Neural cell (in vitro differentiated cells): ENCODE data around the gene CTDSPL.

Experiments used
- POLR2AphosphoS5 ChIP-seq: IDR thresholded peaks from 2 replicates; pipeline ENCODE4 v1.6.1; 2012
- SMC3 ChIP-seq: fragments of 450-650 bp; conservative IDR thresholded peaks from 2 replicates; pipeline ENCODE4 v1.6.1; 2014; ENCODE audit warnings: antibody characterized with exemption, mild to moderate bottlenecking, moderate library complexity; ENCODE audit not compliant: poor library complexity
- TAF1 ChIP-seq: IDR thresholded peaks from 2 replicates; pipeline ENCODE4 v1.6.1; 2012; ENCODE audit warnings: low read depth
- TF ChIP-seq, protein P1 (sequence below): fragments of 450-650 bp; IDR thresholded peaks from 2 replicates; pipeline ENCODE4 v1.5.1; 2014; ENCODE audit warnings: antibody characterized with exemption, mild to moderate bottlenecking, moderate library complexity; ENCODE audit not compliant: poor library complexity, severe bottlenecking

- TF ChIP-seq SMC3 (no peak), POLR2AphosphoS5 (no peak), TAF1 (no peak)
- TF ChIP-seq, protein P1, sequence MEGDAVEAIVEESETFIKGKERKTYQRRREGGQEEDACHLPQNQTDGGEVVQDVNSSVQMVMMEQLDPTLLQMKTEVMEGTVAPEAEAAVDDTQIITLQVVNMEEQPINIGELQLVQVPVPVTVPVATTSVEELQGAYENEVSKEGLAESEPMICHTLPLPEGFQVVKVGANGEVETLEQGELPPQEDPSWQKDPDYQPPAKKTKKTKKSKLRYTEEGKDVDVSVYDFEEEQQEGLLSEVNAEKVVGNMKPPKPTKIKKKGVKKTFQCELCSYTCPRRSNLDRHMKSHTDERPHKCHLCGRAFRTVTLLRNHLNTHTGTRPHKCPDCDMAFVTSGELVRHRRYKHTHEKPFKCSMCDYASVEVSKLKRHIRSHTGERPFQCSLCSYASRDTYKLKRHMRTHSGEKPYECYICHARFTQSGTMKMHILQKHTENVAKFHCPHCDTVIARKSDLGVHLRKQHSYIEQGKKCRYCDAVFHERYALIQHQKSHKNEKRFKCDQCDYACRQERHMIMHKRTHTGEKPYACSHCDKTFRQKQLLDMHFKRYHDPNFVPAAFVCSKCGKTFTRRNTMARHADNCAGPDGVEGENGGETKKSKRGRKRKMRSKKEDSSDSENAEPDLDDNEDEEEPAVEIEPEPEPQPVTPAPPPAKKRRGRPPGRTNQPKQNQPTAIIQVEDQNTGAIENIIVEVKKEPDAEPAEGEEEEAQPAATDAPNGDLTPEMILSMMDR = no peak
These were observed 139.3 kb downstream of the CTDSPL start for GRCh38 chr3:38000965-38001455.
